ENCODE results near the gene SH3D19.
"Not testable (repeated sequence)": the region's sequence is repeated elsewhere in the genome, so short reads cannot be mapped to it uniquely, and the experiment has no call there.

The SH3D19 gene

DNA sequence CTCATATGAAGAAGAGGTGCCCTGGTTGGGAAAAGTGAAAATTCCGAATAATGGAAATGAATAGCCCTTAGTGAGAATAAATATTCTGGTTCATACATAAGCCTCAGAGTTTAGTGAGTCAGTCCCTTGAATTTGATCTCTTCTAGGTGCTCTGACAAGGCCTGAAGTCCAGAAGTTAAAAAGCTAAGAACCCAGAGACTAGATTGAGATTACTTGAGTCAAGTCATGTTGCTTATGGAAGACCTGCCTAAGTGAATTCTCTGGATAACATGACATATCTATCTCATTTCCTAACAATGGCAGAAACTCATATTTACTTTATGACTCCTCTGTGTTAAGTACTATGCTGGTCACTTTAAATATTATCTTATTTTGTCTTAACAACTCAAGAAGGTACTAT lies 58.9 kb downstream of the SH3D19 start:
- FAIRE-seq (no peak), DNase-seq (ENCODE audit: insufficient read length, low spot score) (no peak)
- TF ChIP-seq POLR2AphosphoS5 (IDR thresholded peaks at IDR 0.05; ENCODE audit: low read depth, low read length) = no peak
- TF ChIP-seq POLR2A (IDR thresholded peaks at IDR 0.05; ENCODE audit: low read depth, low read length) = no peak
- no peak for TF ChIP-seq POU2F2 (IDR thresholded peaks at IDR 0.05; ENCODE audit: low read depth, low read length)
- no peak for TF ChIP-seq PAX5 (IDR thresholded peaks at IDR 0.05; ENCODE audit: insufficient read depth, low read length, severe bottlenecking)

DNA sequence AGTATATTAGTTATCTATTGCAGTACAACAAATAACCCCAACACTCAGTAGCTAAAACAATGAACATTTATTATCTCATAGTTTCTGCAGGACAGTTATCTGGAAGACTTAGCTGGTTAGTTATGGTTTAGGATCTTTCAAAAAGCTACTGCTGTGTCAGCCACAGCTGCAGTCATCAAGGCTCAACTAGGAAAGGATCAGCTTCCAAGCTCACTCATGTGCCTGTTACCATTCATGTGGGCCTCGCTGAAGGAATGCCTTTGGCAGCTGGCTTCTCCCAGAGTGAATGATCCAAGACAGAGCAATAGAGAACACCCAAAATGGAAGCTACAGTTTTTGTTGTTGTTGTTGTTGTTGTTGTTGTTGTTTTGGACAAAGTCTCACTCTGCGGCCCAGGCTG lies 62.0 kb downstream of the SH3D19 start:
- FAIRE-seq (no peak), DNase-seq (ENCODE audit: insufficient read length, low spot score) (no peak)
- no peak for TF ChIP-seq POU2F2 (IDR thresholded peaks at IDR 0.05; ENCODE audit: low read depth, low read length)
- TF ChIP-seq SPI1 (IDR thresholded peaks at IDR 0.05; ENCODE audit: low read depth, low read length) = no peak
- TF ChIP-seq POLR2AphosphoS5 (IDR thresholded peaks at IDR 0.05; ENCODE audit: low read depth, low read length) = no peak
- no peak for TF ChIP-seq TAF1 (IDR thresholded peaks at IDR 0.05; ENCODE audit: low read depth, low read length)
- TF ChIP-seq PAX5 (IDR thresholded peaks at IDR 0.05; ENCODE audit: insufficient read depth, low read length, severe bottlenecking) = no peak
- no peak for TF ChIP-seq POLR2A (IDR thresholded peaks at IDR 0.05; ENCODE audit: low read depth, low read length)

DNA sequence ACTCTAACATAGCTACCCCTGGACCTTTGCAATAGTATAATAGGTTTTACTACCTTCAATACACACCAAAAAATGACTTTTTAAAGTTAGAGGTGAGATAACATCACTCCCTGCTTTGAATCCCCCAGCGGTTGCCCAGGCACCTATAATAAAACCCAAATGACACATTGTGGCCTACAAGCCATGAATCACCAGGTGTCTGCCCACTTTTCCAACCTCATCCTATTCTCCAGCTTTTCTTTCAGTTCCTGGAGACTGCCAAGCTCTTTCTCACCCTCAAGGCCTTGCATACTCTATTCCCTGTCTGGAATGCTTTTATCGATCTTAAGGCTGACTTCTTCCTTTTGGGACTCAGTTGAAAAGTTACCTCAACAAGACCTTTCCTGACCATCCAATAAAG lies 64.9 kb downstream of the SH3D19 start:
- DNase-seq (ENCODE audit: insufficient read length, low spot score) (no peak), FAIRE-seq (no peak)
- no peak for TF ChIP-seq SPI1 (IDR thresholded peaks at IDR 0.05; ENCODE audit: low read depth, low read length)
- no peak for TF ChIP-seq POU2F2 (IDR thresholded peaks at IDR 0.05; ENCODE audit: low read depth, low read length)
- TF ChIP-seq POLR2A (IDR thresholded peaks at IDR 0.05; ENCODE audit: low read depth, low read length) = no peak
- no peak for TF ChIP-seq PAX5 (IDR thresholded peaks at IDR 0.05; ENCODE audit: insufficient read depth, low read length, severe bottlenecking)
- TF ChIP-seq POLR2AphosphoS5 (IDR thresholded peaks at IDR 0.05; ENCODE audit: low read depth, low read length) = no peak
- no peak for TF ChIP-seq TAF1 (IDR thresholded peaks at IDR 0.05; ENCODE audit: low read depth, low read length)

DNA sequence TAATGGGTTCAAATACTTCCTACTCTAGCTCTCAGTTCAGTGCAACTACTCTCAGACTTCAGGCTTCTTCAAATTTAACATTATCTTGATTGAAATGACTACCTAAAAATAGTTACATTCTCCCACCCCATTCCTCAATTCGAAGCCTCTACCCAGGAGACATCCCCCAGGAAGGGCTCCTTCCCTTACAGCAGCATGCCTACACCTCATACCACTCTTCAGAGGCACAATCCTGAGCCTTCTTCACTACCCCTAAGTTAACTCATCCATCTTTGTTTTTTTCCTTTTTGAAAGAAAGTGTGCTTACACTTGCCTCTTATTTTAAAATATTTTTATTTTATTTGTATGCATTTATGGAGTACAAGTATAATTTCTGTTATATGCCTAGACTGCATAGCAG lies 65.7 kb downstream of the SH3D19 start:
- FAIRE-seq (no peak), DNase-seq (ENCODE audit: insufficient read length, low spot score) (no peak)
- TF ChIP-seq TAF1 (IDR thresholded peaks at IDR 0.05; ENCODE audit: low read depth, low read length) = no peak
- TF ChIP-seq POLR2AphosphoS5 (IDR thresholded peaks at IDR 0.05; ENCODE audit: low read depth, low read length) = no peak
- TF ChIP-seq POLR2A (IDR thresholded peaks at IDR 0.05; ENCODE audit: low read depth, low read length) = no peak
- no peak for TF ChIP-seq SPI1 (IDR thresholded peaks at IDR 0.05; ENCODE audit: low read depth, low read length)
- no peak for TF ChIP-seq POU2F2 (IDR thresholded peaks at IDR 0.05; ENCODE audit: low read depth, low read length)

DNA sequence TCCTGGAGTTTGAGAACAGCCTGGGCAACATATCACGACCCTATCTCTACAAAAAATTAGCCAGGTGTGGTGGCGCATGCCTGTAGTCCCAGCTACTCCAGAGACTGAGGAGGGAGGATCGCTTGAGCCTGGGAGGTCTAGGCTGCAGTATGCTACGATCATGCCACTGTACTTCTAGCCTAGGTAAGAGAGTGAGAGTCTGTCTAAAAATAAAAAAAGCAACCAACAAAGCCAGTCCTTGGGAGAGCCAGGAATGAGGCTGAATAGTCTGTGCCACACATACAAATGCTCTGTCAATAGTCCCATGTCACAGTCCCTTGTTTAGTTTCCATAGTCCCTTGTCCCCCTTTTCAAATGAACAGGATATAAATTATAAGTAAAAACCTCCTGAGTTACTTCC lies 67.7 kb downstream of the SH3D19 start:
- FAIRE-seq = no peak
- TF ChIP-seq POLR2AphosphoS5 (IDR thresholded peaks at IDR 0.05; ENCODE audit: low read depth, low read length) (no peak), POU2F2 (IDR thresholded peaks at IDR 0.05; ENCODE audit: low read depth, low read length) (no peak), TAF1 (IDR thresholded peaks at IDR 0.05; ENCODE audit: low read depth, low read length) (no peak), POLR2A (IDR thresholded peaks at IDR 0.05; ENCODE audit: low read depth, low read length) (no peak), PAX5 (IDR thresholded peaks at IDR 0.05; ENCODE audit: insufficient read depth, low read length, severe bottlenecking) (no peak), SPI1 (IDR thresholded peaks at IDR 0.05; ENCODE audit: low read depth, low read length) (no peak)
- no peak for DNase-seq (ENCODE audit: insufficient read length, low spot score)

DNA sequence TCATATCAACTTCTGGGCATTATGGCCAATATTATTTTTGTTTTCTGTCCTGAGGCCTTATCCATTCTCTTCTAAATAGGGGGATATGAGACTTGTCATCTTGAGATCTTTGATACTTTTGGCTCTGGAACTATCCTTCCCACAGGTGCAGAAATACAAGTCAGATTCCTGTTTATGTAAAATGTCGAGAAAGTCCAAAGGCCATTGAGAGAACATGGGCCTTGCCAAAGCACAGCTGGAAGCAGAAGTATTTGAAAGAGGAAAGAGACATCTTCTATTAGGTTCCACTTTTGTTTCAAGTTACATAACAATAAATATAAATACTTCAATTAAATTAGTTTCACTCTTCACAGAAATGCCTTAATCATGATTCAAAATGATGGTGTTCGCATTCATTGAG lies 69.3 kb downstream of the SH3D19 start:
- no peak for TF ChIP-seq PAX5 (IDR thresholded peaks at IDR 0.05; ENCODE audit: insufficient read depth, low read length, severe bottlenecking)
- TF ChIP-seq POU2F2 (IDR thresholded peaks at IDR 0.05; ENCODE audit: low read depth, low read length) = no peak
- TF ChIP-seq SPI1 (IDR thresholded peaks at IDR 0.05; ENCODE audit: low read depth, low read length) = no peak
- TF ChIP-seq POLR2AphosphoS5 (IDR thresholded peaks at IDR 0.05; ENCODE audit: low read depth, low read length) = no peak
- TF ChIP-seq POLR2A (IDR thresholded peaks at IDR 0.05; ENCODE audit: low read depth, low read length) = no peak
- no peak for TF ChIP-seq TAF1 (IDR thresholded peaks at IDR 0.05; ENCODE audit: low read depth, low read length)
- no peak for FAIRE-seq
- DNase-seq (ENCODE audit: insufficient read length, low spot score) = no peak

DNA sequence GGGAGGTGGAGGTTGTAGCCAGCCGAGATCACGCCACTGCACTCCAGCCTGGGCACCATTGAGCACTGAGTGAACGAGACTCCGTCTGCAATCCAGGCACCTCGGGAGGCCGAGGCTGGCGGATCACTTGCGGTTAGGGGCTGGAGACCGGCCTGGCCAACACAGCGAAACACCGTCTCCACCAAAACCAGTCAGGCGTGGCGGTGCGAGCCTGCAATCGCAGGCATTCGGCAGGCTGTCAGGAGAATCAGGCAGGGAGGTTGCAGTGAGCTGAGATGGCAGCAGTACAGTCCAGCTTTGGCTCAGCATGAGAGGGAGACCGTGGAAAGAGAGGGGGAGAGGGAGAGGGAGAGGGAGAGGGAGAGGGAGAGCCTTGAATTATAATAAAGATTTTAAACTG lies 69.7 kb downstream of the SH3D19 start:
- not testable (repeated sequence) for DNase-seq (ENCODE audit: insufficient read length, low spot score); FAIRE-seq

DNA sequence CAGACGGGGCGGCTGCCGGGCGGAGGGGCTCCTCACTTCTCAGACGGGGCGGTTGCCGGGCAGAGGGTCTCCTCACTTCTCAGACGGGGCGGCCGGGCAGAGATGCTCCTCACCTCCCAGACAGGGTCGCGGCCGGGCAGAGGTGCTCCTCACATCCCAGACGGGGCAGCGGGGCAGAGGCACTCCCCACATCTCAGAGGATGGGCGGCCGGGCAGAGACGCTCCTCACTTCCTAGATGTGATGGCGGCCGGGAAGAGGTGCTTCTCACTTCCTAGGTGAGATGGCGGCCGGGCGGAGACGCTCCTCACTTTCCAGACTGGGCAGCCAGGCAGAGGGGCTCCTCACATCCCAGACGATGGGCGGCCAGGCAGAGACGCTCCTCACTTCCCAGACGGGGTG lies 70.2 kb downstream of the SH3D19 start:
- FAIRE-seq; DNase-seq (ENCODE audit: insufficient read length, low spot score): not testable (repeated sequence)

DNA sequence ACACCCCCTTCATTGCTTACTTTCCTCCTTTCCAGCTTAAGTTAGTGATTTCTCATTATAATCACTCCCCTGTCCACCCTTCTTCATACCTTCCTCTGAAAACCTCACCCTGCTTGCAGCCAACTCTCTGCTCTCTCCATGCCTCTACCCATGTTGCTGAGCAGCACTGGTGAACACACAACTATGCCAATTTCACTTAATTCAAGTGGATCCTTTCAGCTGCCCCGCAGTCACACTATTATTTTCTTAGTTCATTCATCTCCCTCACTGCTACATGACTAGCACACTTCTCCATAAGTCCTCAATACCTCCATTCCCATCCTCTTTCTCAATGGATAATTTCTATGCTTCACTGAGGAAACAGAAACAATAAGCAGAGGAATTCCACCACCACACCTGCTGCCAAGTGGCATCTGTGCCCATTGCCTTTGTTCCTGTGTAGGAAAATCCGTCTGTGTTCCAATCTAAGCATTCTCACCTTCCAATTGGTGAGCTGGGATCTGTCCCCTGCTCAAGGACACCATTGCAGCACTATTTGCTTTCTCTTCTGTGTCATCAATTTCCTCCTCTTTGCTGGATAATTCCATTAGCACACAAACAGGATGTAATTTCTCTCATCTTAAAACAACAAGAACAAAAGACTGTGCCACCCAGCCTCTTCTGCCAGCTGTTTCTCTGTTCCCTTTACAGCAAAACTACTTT lies 73.7 kb downstream of the SH3D19 start:
- no peak for DNase-seq (ENCODE audit: insufficient read length, low spot score)
- no peak for TF ChIP-seq TAF1 (IDR thresholded peaks at IDR 0.05; ENCODE audit: low read depth, low read length)
- TF ChIP-seq POLR2AphosphoS5 (IDR thresholded peaks at IDR 0.05; ENCODE audit: low read depth, low read length) = no peak
- no peak for TF ChIP-seq PAX5 (IDR thresholded peaks at IDR 0.05; ENCODE audit: insufficient read depth, low read length, severe bottlenecking)
- no peak for TF ChIP-seq SPI1 (IDR thresholded peaks at IDR 0.05; ENCODE audit: low read depth, low read length)
- TF ChIP-seq POU2F2 (IDR thresholded peaks at IDR 0.05; ENCODE audit: low read depth, low read length) = no peak
- no peak for TF ChIP-seq POLR2A (IDR thresholded peaks at IDR 0.05; ENCODE audit: low read depth, low read length)
- FAIRE-seq = no peak

DNA sequence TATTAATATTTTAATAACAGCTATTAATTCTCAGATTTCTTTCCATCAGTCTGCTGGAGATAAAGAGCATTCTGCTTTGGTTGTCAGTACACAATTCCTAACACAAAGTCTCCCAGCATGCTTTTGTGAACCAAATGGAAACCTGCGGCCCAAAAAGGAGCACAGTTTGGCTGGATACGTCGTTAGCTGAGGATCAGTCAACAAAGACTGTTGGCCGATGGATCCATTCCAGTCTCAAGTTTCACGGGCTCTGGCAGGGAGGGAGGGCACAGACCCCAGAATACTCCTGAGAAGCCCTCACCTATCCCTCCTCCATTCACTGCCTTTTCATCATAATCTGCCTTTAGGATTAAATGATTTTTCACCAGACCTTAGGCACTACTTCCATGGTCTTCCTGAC lies 74.7 kb downstream of the SH3D19 start:
- FAIRE-seq (no peak), DNase-seq (ENCODE audit: insufficient read length, low spot score) (no peak)
- TF ChIP-seq SPI1 (IDR thresholded peaks at IDR 0.05; ENCODE audit: low read depth, low read length) = no peak
- no peak for TF ChIP-seq PAX5 (IDR thresholded peaks at IDR 0.05; ENCODE audit: insufficient read depth, low read length, severe bottlenecking)
- no peak for TF ChIP-seq TAF1 (IDR thresholded peaks at IDR 0.05; ENCODE audit: low read depth, low read length)
- TF ChIP-seq POU2F2 (IDR thresholded peaks at IDR 0.05; ENCODE audit: low read depth, low read length) = no peak
- TF ChIP-seq POLR2A (IDR thresholded peaks at IDR 0.05; ENCODE audit: low read depth, low read length) = no peak
- TF ChIP-seq POLR2AphosphoS5 (IDR thresholded peaks at IDR 0.05; ENCODE audit: low read depth, low read length) = no peak

Data from GM12891 (cell line).